HFF-Myc (cell line): ENCODE results near the gene C3orf70.

Experiments
- DNase-seq: peaks from one replicate; pipeline ENCODE4 v3.0.0-alpha.2; 2011; ENCODE audit warnings: low read depth; ENCODE audit errors: extremely low read depth
- H3K4me3 ChIP-seq: replicated peaks from 2 replicates; pipeline ENCODE4 v1.5.1; 2011; ENCODE audit warnings: low read depth, mild to moderate bottlenecking, control low read depth, low read length
- CTCF ChIP-seq: IDR thresholded peaks from 2 replicates; pipeline ENCODE4 v1.5.1; 2012; ENCODE audit warnings: mild to moderate bottlenecking, low read depth, low read length, control low read depth; ENCODE audit errors: missing control alignments

C3orf70 gene

GRCh38 chr3:185188816-185189215 is 36.0 kb upstream of the C3orf70 start:
- H3K4me3 ChIP-seq = no peak overlapping the region
- no peak for TF ChIP-seq CTCF
- DNase-seq = no peak

GRCh38 chr3:185187391-185187790 is 34.5 kb upstream of the C3orf70 start:
- no peak for TF ChIP-seq CTCF
- H3K4me3 ChIP-seq = no peak overlapping the region
- no peak for DNase-seq

- no peak overlapping the region for H3K4me3 ChIP-seq
- TF ChIP-seq CTCF = peak; percentile 65
- no peak for DNase-seq
These were observed 24.0 kb upstream of the C3orf70 start for GRCh38 chr3:185176750-185177359.

- no peak for DNase-seq
- TF ChIP-seq CTCF = no peak
- no peak overlapping the region for H3K4me3 ChIP-seq
These were observed 22.6 kb upstream of the C3orf70 start for GRCh38 chr3:185175370-185175987.

DNA sequence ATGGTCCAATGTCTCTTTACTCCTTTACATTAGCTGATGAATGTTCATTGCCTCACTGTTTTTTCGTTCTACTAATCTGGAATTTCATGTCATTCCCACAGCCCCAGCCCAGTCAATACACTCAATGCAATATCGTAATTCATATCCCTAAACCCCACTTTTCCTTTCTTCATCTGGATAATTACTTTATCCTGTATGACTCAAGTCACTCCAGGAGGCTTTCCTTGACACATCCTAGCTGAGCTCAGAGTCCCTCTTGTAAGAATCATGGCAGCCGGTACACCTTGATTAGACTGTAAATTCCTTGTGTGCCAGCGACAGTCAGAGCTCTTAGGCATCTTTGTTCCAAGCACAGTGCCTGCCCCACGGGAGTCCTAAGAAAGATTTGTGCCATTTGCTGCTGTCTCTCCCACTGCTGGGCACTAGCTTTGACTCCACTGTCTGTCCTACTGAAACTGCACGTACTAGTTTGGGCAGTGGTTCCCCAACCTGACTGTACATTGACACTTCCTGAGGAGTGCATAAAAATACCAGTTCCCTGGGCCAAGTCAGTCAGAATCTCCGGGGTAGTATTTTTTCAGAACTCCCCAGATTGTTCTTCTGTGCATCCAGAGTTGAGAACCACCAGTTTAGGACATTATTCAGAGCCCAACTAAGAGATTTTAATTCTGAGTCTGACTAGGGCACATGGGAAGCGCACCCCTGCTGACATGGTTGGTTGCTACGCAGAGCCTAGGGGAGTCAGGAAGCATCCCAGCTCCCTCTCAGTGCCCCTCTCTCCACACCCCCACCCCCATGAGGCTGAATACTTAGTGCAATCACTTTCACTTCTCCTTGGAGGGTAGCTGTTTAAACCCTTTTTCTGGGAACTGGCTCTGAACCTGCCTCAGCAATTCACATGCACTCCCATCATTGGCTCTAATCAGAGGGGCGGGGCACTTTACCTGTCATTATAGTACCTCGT is 19.5 kb upstream of the C3orf70 start:
- no peak for DNase-seq
- H3K4me3 ChIP-seq = no peak overlapping the region
- no peak for TF ChIP-seq CTCF

DNA sequence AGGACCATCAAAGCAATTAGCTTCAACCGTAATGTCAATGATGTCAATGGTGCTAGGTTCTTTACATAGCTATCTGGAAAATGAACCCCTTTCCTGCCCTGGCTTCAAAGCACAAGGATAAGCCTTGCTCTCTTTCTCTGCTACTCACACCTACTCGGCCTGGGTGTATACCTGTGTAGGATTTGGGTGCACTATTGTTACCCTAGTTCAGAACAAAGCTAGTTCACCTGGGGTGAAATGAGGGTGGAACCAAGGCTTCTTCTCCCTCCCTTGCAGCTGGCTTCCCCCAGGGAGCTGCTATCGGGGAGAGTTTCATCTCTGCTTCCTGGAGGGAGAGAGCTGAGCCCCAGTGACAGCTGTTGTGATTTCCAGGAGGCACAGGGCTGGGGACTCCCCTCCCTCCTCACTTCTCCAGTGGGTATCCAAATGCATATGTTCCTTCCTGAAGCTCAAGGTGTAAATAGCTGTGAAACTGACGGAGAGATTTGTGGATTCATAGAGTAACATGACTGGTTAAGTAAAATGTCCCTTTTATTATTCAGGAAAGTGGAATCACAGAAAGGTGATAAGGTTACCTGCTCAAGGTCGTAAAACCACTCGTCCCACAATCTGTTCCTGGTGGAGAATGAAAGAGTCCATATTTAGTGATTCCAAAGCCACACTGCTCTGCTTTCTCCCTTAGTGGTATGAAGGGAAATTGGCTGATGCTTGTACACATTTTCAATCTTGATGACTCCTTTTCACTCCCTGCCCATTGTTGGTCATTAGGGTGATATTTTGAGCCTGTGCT is 11.8 kb upstream of the C3orf70 start:
- no peak for DNase-seq
- no peak for TF ChIP-seq CTCF
- no peak overlapping the region for H3K4me3 ChIP-seq
